ENCODE measurements around the gene TCEAL2. TPM values are rescaled to one million over a fixed set of nuclear protein-coding genes. Genes with fewer than 3 reads are reported as not detected.
"Not testable (repeated sequence)": the region's sequence is repeated elsewhere in the genome, so short reads cannot be mapped to it uniquely, and the experiment has no call there.

Gene TCEAL2
- under 1 TPM in 1 of 2 donors, not detected in 1; 0.53 TPM for total RNA-seq

GRCh38 chrX:102125436-102125835 is at the start of gene TCEAL2:
TCEAL2 (plus strand) TSS chrX:102125679; CDS start chrX:102126831, 1,152 bp downstream.
- H3K36me3 Mint-ChIP-seq (ENCODE audit: insufficient read depth in 2 of 2); H3K9me3 Mint-ChIP-seq; H3K4me1 Mint-ChIP-seq (ENCODE audit: low read depth): not testable (repeated sequence)
- Mint-ChIP-seq H3K27me3 (ENCODE audit: low read depth) (peaks cover 61% of the 10 kb centered on the region), H3K27ac (peak within 1 kb of the TSS; percentile 82), H3K4me3 (peak within 1 kb of the TSS; percentile 39 to 79)
- DNase-seq (peak; percentile 1 to 12), ATAC-seq (replicated peaks in 1 of 2) (peak; percentile 41 to 54)

- Mint-ChIP-seq H3K36me3 (ENCODE audit: insufficient read depth in 2 of 2) (no peaks in the 10 kb centered on the region), H3K4me1 (ENCODE audit: low read depth) (peaks cover 5% of the 10 kb centered on the region), H3K27me3 (ENCODE audit: low read depth) (peaks cover 67% of the 10 kb centered on the region), H3K27ac (no peak overlapping the region), H3K9me3 (no peaks in the 10 kb centered on the region), H3K4me3 (no peak overlapping the region)
- ATAC-seq (replicated peaks in 1 of 2) (no peak), DNase-seq (no peak)
Measured at GRCh38 chrX:102077426-102077825, 48.1 kb upstream of the TCEAL2 start.

GRCh38 chrX:102085706-102086105 is 39.8 kb upstream of the TCEAL2 start:
- Mint-ChIP-seq H3K27ac (no peak overlapping the region), H3K4me1 (ENCODE audit: low read depth) (no peaks in the 10 kb centered on the region), H3K4me3 (no peak overlapping the region), H3K9me3 (no peaks in the 10 kb centered on the region), H3K36me3 (ENCODE audit: insufficient read depth in 2 of 2) (no peaks in the 10 kb centered on the region), H3K27me3 (ENCODE audit: low read depth) (peaks cover 35% of the 10 kb centered on the region)
- ATAC-seq (replicated peaks in 1 of 2) (no peak), DNase-seq (peak in 1 of 2 donors; percentile 0)

GRCh38 chrX:102113367-102113766 is 12.1 kb upstream of the TCEAL2 start:
- no peaks in the 10 kb centered on the region for H3K4me1 Mint-ChIP-seq (ENCODE audit: low read depth)
- peaks cover 1 to 5% of the 10 kb centered on the region in 2 donors for H3K36me3 Mint-ChIP-seq (ENCODE audit: insufficient read depth in 2 of 2)
- H3K27ac Mint-ChIP-seq, result no peak overlapping the region
- ATAC-seq (replicated peaks in 1 of 2), result no peak
- no peak for DNase-seq
- H3K4me3 Mint-ChIP-seq, result no peak overlapping the region
- peaks cover 0 to 3% of the 10 kb centered on the region in 2 donors for H3K9me3 Mint-ChIP-seq
- peaks cover 28% of the 10 kb centered on the region for H3K27me3 Mint-ChIP-seq (ENCODE audit: low read depth)

- no peak for DNase-seq
- Mint-ChIP-seq H3K4me3 (no peak overlapping the region), H3K9me3 (peaks cover 0 to 3% of the 10 kb centered on the region in 2 donors), H3K4me1 (ENCODE audit: low read depth) (no peaks in the 10 kb centered on the region), H3K27me3 (ENCODE audit: low read depth) (peaks cover 43% of the 10 kb centered on the region), H3K27ac (no peak overlapping the region), H3K36me3 (ENCODE audit: insufficient read depth in 2 of 2) (peaks cover 1 to 5% of the 10 kb centered on the region in 2 donors)
- ATAC-seq (replicated peaks in 1 of 2), result no peak
Measured at GRCh38 chrX:102115748-102116147, 9.7 kb upstream of the TCEAL2 start.

GRCh38 chrX:102125014-102125413 is 465 bp upstream of the TCEAL2 start:
- peaks cover 58% of the 10 kb centered on the region for H3K27me3 Mint-ChIP-seq (ENCODE audit: low read depth)
- DNase-seq; H3K4me1 Mint-ChIP-seq (ENCODE audit: low read depth); H3K36me3 Mint-ChIP-seq (ENCODE audit: insufficient read depth in 2 of 2); H3K9me3 Mint-ChIP-seq: not testable (repeated sequence)
- peak in 1 of 2 donors; percentile 7 for ATAC-seq (replicated peaks in 1 of 2)
- peak overlapping the region; percentile 82 for H3K27ac Mint-ChIP-seq
- H3K4me3 Mint-ChIP-seq, result peak overlapping the region; percentile 3 to 79

- Mint-ChIP-seq H3K4me3 (peak overlapping the region; percentile 31 to 39), H3K27ac (peak overlapping the region; percentile 3), H3K27me3 (ENCODE audit: low read depth) (peaks cover 57% of the 10 kb centered on the region)
- ATAC-seq (replicated peaks in 1 of 2); H3K36me3 Mint-ChIP-seq (ENCODE audit: insufficient read depth in 2 of 2); H3K9me3 Mint-ChIP-seq; H3K4me1 Mint-ChIP-seq (ENCODE audit: low read depth); DNase-seq: not testable (repeated sequence)
Measured at GRCh38 chrX:102126080-102126818, 770 bp downstream of the TCEAL2 start.

GRCh38 chrX:102126863-102127262 is 1.4 kb downstream of the TCEAL2 start:
- H3K27me3 Mint-ChIP-seq (ENCODE audit: low read depth), result peaks cover 61% of the 10 kb centered on the region
- DNase-seq (no peak), ATAC-seq (replicated peaks in 1 of 2) (no peak)
- H3K4me3 Mint-ChIP-seq, result no peak overlapping the region
- peaks cover 0 to 2% of the 10 kb centered on the region in 2 donors for H3K36me3 Mint-ChIP-seq (ENCODE audit: insufficient read depth in 2 of 2)
- H3K27ac Mint-ChIP-seq, result peak overlapping the region; percentile 3
- H3K9me3 Mint-ChIP-seq, result no peaks in the 10 kb centered on the region
- H3K4me1 Mint-ChIP-seq (ENCODE audit: low read depth), result no peaks in the 10 kb centered on the region

- Mint-ChIP-seq H3K4me3 (no peak overlapping the region), H3K9me3 (no peaks in the 10 kb centered on the region), H3K27ac (no peak overlapping the region), H3K36me3 (ENCODE audit: insufficient read depth in 2 of 2) (peaks cover 0 to under 1% of the 10 kb centered on the region in 2 donors), H3K4me1 (ENCODE audit: low read depth) (no peaks in the 10 kb centered on the region), H3K27me3 (ENCODE audit: low read depth) (peaks cover 61% of the 10 kb centered on the region)
- no peak for ATAC-seq (replicated peaks in 1 of 2)
- no peak for DNase-seq
Measured at GRCh38 chrX:102129473-102129872, 4.0 kb downstream of the TCEAL2 start.

- no peak for ATAC-seq (replicated peaks in 1 of 2)
- H3K9me3 Mint-ChIP-seq, result no peaks in the 10 kb centered on the region
Measured at GRCh38 chrX:102138064-102138463, 12.6 kb downstream of the TCEAL2 start.

GRCh38 chrX:102140876-102141275 is 15.4 kb downstream of the TCEAL2 start:
- H3K9me3 Mint-ChIP-seq; H3K4me3 Mint-ChIP-seq; DNase-seq; H3K36me3 Mint-ChIP-seq (ENCODE audit: insufficient read depth in 2 of 2); ATAC-seq (replicated peaks in 1 of 2); H3K27ac Mint-ChIP-seq; H3K4me1 Mint-ChIP-seq (ENCODE audit: low read depth): not testable (repeated sequence)
- peaks cover 48% of the 10 kb centered on the region for H3K27me3 Mint-ChIP-seq (ENCODE audit: low read depth)

More at GRCh38 chrX:102138064-102138463, 12.6 kb downstream of the TCEAL2 start:
- no peak for DNase-seq
- peaks cover 37% of the 10 kb centered on the region for H3K27me3 Mint-ChIP-seq (ENCODE audit: low read depth)
- H3K4me3 Mint-ChIP-seq, result no peak overlapping the region
- no peaks in the 10 kb centered on the region for H3K4me1 Mint-ChIP-seq (ENCODE audit: low read depth)
- no peaks in the 10 kb centered on the region for H3K36me3 Mint-ChIP-seq (ENCODE audit: insufficient read depth in 2 of 2)
- H3K27ac Mint-ChIP-seq, result no peak overlapping the region

- not testable (repeated sequence) for H3K36me3 Mint-ChIP-seq (ENCODE audit: insufficient read depth in 2 of 2); H3K4me1 Mint-ChIP-seq (ENCODE audit: low read depth); H3K27ac Mint-ChIP-seq; DNase-seq; H3K4me3 Mint-ChIP-seq; ATAC-seq (replicated peaks in 1 of 2); H3K9me3 Mint-ChIP-seq
- H3K27me3 Mint-ChIP-seq (ENCODE audit: low read depth), result peaks cover 50% of the 10 kb centered on the region
Measured at GRCh38 chrX:102141631-102142030, 16.2 kb downstream of the TCEAL2 start.

- not testable (repeated sequence) for H3K4me1 Mint-ChIP-seq (ENCODE audit: low read depth); DNase-seq; H3K27ac Mint-ChIP-seq; H3K9me3 Mint-ChIP-seq; H3K4me3 Mint-ChIP-seq; H3K36me3 Mint-ChIP-seq (ENCODE audit: insufficient read depth in 2 of 2); ATAC-seq (replicated peaks in 1 of 2)
- H3K27me3 Mint-ChIP-seq (ENCODE audit: low read depth), result peaks cover 45% of the 10 kb centered on the region
Measured at GRCh38 chrX:102142274-102142673, 16.8 kb downstream of the TCEAL2 start, which contains the start of gene TCEAL6. TCEAL6 (minus strand) TSS chrX:102142481.

All from activated T-cell treated with anti-CD3 and anti-CD28 coated beads, Interleukin-2, amount 50 U/mL, for 72 hours (primary cell).